Measurements from ENCODE around the gene MACROD2. TPM values are rescaled to one million over a fixed set of nuclear protein-coding genes. Genes with fewer than 3 reads are reported as not detected.

Gene MACROD2
- total RNA-seq, 1 donor: 1.3 TPM

DNA sequence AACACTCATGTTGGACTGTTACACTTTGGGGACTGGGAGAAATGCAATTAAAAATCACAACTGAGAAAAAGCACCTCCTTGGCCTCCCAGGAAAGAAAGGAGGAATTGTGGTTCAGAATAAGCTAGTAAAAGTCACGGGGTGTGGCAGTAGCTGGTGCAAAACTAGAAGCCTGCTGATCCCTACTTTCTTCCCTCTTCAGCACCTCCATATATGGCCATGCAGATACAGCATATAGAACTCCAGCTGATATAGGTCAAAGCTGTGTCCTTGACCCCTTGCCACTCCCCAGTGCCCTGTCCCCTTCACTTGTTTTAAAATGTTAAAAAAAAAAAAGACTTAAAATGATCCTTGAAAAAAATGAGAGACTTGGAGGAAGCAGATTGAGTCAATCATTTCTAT is 347.6 kb downstream of the MACROD2 start:
- no peak for DNase-seq (ENCODE audit: low read depth)
- TF ChIP-seq, protein P1, sequence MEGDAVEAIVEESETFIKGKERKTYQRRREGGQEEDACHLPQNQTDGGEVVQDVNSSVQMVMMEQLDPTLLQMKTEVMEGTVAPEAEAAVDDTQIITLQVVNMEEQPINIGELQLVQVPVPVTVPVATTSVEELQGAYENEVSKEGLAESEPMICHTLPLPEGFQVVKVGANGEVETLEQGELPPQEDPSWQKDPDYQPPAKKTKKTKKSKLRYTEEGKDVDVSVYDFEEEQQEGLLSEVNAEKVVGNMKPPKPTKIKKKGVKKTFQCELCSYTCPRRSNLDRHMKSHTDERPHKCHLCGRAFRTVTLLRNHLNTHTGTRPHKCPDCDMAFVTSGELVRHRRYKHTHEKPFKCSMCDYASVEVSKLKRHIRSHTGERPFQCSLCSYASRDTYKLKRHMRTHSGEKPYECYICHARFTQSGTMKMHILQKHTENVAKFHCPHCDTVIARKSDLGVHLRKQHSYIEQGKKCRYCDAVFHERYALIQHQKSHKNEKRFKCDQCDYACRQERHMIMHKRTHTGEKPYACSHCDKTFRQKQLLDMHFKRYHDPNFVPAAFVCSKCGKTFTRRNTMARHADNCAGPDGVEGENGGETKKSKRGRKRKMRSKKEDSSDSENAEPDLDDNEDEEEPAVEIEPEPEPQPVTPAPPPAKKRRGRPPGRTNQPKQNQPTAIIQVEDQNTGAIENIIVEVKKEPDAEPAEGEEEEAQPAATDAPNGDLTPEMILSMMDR (IDR thresholded peaks at IDR 0.05; ENCODE audit: insufficient read depth, low read length): no peak
- H3K4me3 ChIP-seq (ENCODE audit: low read depth, low read length): no peak overlapping the region

DNA sequence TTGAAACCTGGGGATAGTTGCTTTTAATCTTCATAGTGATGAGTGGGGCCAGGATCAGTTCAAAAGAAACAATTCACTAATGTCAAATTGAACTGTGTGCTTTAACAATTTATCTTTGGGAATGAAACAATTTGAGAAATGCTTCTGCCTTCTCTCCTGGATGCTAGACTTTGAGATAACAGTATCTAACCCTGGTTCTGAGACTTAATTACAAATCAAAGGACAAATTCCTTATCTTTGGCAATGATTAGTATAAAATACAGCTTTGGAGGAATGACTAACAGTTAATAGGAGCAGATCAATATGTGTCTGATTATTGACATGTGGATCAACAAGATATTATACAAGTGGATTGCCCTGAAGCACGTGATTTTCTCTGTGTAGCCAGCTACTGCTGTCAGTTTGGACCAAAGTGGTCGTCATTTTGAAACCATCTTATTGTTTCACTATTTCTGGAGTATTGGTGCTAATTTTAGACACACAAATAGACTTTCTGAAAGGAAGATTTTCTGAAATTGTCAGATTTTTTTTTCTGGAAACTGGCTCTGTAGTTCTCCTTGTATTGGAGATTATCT is 348.3 kb downstream of the MACROD2 start:
- no peak for DNase-seq (ENCODE audit: low read depth)
- no peak overlapping the region for H3K4me3 ChIP-seq (ENCODE audit: low read depth, low read length)
- TF ChIP-seq, protein P1 (IDR thresholded peaks at IDR 0.05; ENCODE audit: insufficient read depth, low read length): no peak

DNA sequence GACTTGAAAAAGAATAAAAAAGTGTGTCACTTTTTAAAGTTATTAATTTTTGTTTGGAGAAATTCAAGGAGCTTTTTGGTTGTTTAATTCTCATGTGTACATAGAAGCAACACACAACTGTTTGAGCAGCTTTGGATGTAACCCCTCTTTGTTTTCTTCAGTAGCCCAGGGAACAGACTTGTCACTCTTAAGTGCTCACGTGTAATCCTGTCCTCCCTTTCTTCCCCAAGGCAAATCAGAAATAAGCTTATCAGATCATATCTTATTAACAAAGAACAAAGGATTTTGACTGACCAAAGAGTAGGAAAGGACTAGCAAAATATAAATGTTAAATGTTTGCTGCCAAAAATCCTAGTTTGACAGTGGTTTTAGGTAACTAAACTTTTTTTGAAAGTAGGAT is 349.4 kb downstream of the MACROD2 start:
- TF ChIP-seq, protein P1 (IDR thresholded peaks at IDR 0.05; ENCODE audit: insufficient read depth, low read length): no peak
- no peak for DNase-seq (ENCODE audit: low read depth)
- H3K4me3 ChIP-seq (ENCODE audit: low read depth, low read length): no peak overlapping the region

DNA sequence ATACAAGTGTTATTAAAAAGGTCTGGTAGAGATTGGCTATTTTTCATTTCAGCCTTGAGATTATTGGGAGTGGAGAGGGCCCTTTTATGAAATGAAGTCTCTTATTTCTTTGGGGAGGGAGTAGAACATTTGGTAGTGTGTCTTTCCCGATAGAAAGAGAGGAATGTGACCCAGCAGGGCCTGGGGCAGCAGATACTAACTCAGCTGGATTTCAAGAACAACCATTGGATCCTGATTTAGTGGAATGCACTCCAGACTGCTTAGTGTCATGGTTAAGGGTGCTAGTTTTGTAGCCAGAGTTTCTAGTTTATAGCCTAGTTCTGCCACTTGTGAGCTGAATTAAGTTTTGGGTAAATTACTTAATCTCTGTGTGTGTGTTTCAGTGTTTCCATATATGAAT is 360.5 kb downstream of the MACROD2 start:
- TF ChIP-seq, protein P1 (IDR thresholded peaks at IDR 0.05; ENCODE audit: insufficient read depth, low read length): no peak
- H3K4me3 ChIP-seq (ENCODE audit: low read depth, low read length): no peak overlapping the region
- no peak for DNase-seq (ENCODE audit: low read depth)

DNA sequence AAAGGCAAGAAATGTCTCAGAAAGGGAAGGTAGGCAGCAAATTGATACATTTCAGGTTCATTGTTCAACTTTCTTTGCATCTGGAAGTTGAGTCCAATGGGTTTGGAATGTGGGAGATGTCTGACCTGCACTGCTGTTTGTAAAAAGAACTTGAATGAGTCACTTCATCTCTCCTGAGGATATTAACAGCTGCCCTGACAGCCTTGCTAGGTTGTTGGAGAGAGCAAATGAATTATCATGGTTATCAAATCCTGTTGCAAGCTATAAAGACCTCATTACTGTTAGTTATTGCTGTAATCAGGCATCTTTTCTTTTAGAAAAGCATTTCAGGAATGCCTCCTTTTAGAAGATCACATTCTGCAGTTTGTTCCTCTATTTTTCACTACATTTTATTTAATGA is 365.1 kb downstream of the MACROD2 start:
- DNase-seq (ENCODE audit: low read depth): peak; percentile 20
- TF ChIP-seq, protein P1 (IDR thresholded peaks at IDR 0.05; ENCODE audit: insufficient read depth, low read length): no peak
- no peak overlapping the region for H3K4me3 ChIP-seq (ENCODE audit: low read depth, low read length)

DNA sequence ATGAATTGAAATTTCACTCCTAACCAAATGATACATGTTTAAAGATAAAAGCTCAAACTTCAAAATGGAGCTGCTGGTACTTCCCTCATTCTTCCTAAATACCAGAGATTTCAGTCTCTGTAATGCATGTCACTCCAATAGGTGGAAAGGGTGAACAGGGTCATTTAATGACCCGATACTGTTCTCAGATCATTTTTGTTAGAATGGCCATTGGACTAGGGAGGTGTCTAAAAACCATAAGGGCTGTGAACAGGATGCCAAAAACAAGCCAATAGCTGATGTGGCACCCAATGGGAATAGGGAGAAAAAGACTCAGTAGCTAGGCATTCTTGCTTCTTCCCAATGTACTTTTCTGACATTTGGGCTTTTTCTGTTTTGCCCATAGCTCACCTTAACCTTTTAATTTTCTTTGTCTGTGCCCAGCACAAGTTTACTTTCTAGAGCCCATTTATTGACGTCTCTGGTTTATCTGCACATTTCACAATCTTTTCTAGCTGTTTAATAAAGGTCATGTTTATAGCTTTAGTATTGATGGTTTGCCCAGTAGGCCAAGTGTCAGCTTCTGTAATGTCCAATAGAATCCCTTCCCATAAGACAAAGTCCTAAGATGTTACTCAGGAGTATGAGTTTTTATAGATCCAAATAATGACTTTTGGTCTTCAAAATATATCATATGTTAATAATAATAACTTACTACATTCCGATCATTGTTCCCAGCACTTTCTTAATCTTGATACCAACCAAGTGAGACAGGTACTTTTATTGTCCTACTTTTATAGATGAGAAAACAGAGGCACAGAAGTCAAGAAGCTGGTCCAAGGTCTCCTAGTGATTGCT is 366.4 kb downstream of the MACROD2 start:
- no peak for DNase-seq (ENCODE audit: low read depth)
- TF ChIP-seq, protein P1 (IDR thresholded peaks at IDR 0.05; ENCODE audit: insufficient read depth, low read length): no peak
- H3K4me3 ChIP-seq (ENCODE audit: low read depth, low read length): no peak overlapping the region
